Activated B cell treated with CpG ODN at 0.5 μM for 24 hours (primary cell): ENCODE results near the gene USP24. TPM values are rescaled to one million over a fixed set of nuclear protein-coding genes. Genes with fewer than 3 reads are reported as not detected.
A peak's percentile ranks its signal among the peaks of the same experiment; 100 is the strongest.

Source experiments
- ATAC-seq: fragments of 200-7000 bp; cut with Tn5 transposase; one replicate; pipeline ENCODE4 v1.10.0; 2021; ENCODE audit warnings: low read depth, mild to moderate bottlenecking, moderate library complexity
- CTCF ChIA-PET: fragments of 350-600 bp; sonication (Branson Sonifier 250); formaldehyde crosslinking; loops from one replicate; lab custom pipeline; 2021; ENCODE audit warnings: antibody characterized with exemption; lab: Charles Lee
- POLR2A ChIA-PET: fragments of 350-600 bp; sonication (Branson Sonifier 250); formaldehyde crosslinking; loops from one replicate; lab custom pipeline; 2021; ENCODE audit warnings: antibody characterized with exemption; lab: Charles Lee
- DNase-seq: peaks from one replicate; pipeline ENCODE4 v3.0.0; 2022
- H3K27ac Mint-ChIP-seq: one replicate; pipeline ENCODE4 v1.8.0; 2020; ENCODE audit warnings: mixed read lengths
- H3K27me3 Mint-ChIP-seq: one replicate; pipeline ENCODE4 v1.8.0; 2021; ENCODE audit warnings: mixed read lengths
- H3K36me3 Mint-ChIP-seq: one replicate; pipeline ENCODE4 v1.8.0; 2021; ENCODE audit warnings: low read depth, mixed read lengths
- H3K4me1 Mint-ChIP-seq: one replicate; pipeline ENCODE4 v1.8.0; 2021; ENCODE audit warnings: mixed read lengths
- H3K4me3 Mint-ChIP-seq: one replicate; pipeline ENCODE4 v1.8.0; 2020; ENCODE audit warnings: mild to moderate bottlenecking, mixed read lengths
- H3K9me3 Mint-ChIP-seq: one replicate; pipeline ENCODE4 v1.8.0; 2020; ENCODE audit warnings: mixed read lengths
- intact Hi-C: fragments of 100-400 bp; cut with micrococcal nuclease; formaldehyde crosslinking; loops from one replicate; pipeline ENCODE4 v1.15.1; 2024
- total RNA-seq: library from RNA; stranded (reverse); gene quantifications from 2 replicates; pipeline ENCODE4 v1.2.3, GENCODE V29; 2022
- TF ChIP-seq, protein P1 (sequence below): fragments of 200-600 bp; IDR thresholded peaks from one replicate; pipeline ENCODE4 v1.8.0; 2022; ENCODE audit warnings: antibody characterized with exemption, mild to moderate bottlenecking

USP24 gene
- total RNA-seq, 1 donor from 2014 or later, result 91.4 TPM

DNA sequence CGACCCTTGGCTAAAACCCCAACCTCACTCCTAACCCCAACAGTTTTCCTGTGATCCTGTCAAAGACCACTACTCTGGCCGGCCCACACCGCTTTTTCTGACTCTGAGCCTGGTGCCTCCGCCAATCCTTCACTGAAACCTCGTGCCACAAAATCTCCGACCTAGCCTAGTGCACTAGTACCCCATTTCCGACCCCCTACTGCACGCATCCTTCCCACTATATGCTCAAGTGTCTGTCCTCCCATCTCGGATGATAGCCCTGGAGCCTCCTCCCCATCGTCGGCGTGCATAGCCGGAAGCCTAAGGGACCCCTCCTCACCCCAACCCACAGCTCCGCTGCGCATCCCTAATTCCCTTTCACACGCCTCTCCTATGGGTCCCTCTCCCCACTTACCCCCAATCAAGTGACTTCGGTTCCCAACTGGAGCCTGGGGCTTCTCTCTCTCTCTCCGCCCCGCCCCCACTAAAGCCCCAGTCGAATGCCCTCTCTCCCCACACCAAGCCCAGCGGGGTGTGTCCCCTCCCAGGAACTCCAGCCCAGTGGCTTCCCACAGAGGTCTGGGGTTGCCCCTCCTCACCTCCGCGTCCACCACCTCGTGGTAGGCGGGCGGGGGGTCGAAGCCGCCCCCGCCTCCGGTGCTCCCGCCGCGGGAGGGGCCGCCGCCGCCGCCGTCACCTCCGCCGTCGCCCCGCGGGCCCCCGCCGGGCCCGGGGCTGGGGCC, 791 bp downstream of the USP24 start:
- TF ChIP-seq, protein P1, sequence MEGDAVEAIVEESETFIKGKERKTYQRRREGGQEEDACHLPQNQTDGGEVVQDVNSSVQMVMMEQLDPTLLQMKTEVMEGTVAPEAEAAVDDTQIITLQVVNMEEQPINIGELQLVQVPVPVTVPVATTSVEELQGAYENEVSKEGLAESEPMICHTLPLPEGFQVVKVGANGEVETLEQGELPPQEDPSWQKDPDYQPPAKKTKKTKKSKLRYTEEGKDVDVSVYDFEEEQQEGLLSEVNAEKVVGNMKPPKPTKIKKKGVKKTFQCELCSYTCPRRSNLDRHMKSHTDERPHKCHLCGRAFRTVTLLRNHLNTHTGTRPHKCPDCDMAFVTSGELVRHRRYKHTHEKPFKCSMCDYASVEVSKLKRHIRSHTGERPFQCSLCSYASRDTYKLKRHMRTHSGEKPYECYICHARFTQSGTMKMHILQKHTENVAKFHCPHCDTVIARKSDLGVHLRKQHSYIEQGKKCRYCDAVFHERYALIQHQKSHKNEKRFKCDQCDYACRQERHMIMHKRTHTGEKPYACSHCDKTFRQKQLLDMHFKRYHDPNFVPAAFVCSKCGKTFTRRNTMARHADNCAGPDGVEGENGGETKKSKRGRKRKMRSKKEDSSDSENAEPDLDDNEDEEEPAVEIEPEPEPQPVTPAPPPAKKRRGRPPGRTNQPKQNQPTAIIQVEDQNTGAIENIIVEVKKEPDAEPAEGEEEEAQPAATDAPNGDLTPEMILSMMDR, result no peak
- Mint-ChIP-seq H3K27me3 (no peaks in the 10 kb centered on the region), H3K4me3 (peak overlapping the region; percentile 92), H3K27ac (peak overlapping the region; percentile 97), H3K9me3 (no peaks in the 10 kb centered on the region), H3K36me3 (peaks cover 22% of the 10 kb centered on the region), H3K4me1 (peaks cover 76% of the 10 kb centered on the region)
- POLR2A ChIA-PET, result interaction anchor here (0.7 to 6.5 kb wide), 6 partner anchors 9 to 74 kb away, joined by 3 to 120 read pairs (median 4); no protein-coding TSS in a partner anchor
- CTCF ChIA-PET, result interaction anchor here (1.1 to 4.4 kb wide), 2 partner anchors 63 kb away, joined by 3 to 37 read pairs; no protein-coding TSS in a partner anchor
- peak; percentile 58 for DNase-seq
- intact Hi-C loops, result loop anchor here (2.0 to 10.0 kb wide), 3 partner anchors 47 to 1364 kb away; partner anchors contain the start of genes PARS2 and PLPP3
- peak; percentile 32 for ATAC-seq

DNA sequence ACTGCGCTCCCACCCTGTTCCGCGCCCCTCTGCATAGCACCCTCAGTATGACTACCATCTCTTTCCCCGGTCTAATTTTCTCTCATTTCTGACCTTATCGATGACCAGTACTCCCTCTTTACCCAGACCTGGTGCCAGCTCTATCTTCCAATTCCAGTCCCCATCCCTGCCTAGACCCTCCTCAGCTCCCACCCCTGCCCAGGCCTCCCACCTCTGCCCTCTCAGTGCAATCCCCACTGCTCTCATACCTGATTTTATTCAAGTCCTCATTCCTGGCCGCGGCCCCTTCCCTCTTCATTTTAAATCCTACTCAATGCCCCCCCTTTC, 1.3 kb downstream of the USP24 start:
- H3K27me3 Mint-ChIP-seq, result no peaks in the 10 kb centered on the region
- peaks cover 25% of the 10 kb centered on the region for H3K36me3 Mint-ChIP-seq
- TF ChIP-seq, protein P1, result no peak
- intact Hi-C loops, result loop anchor here (1.0 to 10.0 kb wide), 5 partner anchors 15 to 1365 kb away; partner anchors contain the start of genes PARS2 and PLPP3
- ChIA-PET CTCF (interaction anchor here (1.2 to 4.4 kb wide), 2 partner anchors 59 to 64 kb away, joined by 4 to 37 read pairs; no protein-coding TSS in a partner anchor), POLR2A (interaction anchor here (1.1 to 6.5 kb wide), 4 partner anchors 8 to 75 kb away, joined by 3 to 120 read pairs (median 15); no protein-coding TSS in a partner anchor)
- peaks cover 80% of the 10 kb centered on the region for H3K4me1 Mint-ChIP-seq
- H3K4me3 Mint-ChIP-seq, result peak overlapping the region; percentile 92
- ATAC-seq (no peak), DNase-seq (peak; percentile 24)
- H3K9me3 Mint-ChIP-seq, result no peaks in the 10 kb centered on the region
- peak overlapping the region; percentile 97 for H3K27ac Mint-ChIP-seq

DNA sequence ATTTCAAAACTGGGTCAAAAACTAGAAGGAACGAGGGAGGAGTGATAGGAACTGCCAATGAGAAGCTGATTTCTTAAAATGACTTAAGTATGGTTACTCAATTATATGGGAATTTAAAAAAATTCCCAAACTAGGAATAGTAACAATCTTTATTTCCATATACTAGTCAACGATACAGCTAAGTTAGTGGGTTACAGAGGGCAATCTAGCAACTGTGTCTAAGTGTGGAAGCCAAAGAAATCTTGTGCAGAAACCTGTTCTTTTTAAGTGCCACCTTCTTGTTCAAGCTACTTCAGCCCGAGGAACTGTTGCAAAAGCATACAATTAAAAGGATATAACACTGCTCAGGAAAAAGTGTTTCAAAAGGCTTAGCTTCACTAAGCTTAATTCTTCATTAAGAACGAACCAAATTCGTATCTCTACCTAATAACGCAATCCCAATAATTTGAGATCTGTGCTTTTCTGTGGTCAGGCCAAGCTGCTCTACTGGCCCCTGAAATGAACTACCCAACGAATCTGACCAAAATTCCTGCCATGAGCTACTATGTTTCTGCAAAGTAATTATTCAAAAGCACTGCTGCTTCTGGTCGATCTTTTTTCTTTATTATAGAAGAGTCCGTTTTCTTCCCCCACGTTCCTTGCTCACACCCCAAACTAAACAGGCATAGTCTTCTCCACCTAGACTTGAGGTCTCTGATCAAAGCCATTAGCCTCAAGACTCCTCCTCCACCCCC, 1.8 kb downstream of the USP24 start:
- intact Hi-C loops, result loop anchor here (1.0 to 10.0 kb wide), 4 partner anchors 15 to 449 kb away; partner anchors contain the start of gene PARS2
- POLR2A ChIA-PET, result interaction anchor here (0.7 to 6.5 kb wide), 7 partner anchors 8 to 76 kb away, joined by 3 to 120 read pairs (median 3); no protein-coding TSS in a partner anchor
- TF ChIP-seq, protein P1, result no peak
- Mint-ChIP-seq H3K4me3 (peak overlapping the region; percentile 92), H3K36me3 (peaks cover 25% of the 10 kb centered on the region), H3K9me3 (no peaks in the 10 kb centered on the region), H3K27ac (peak overlapping the region; percentile 97), H3K27me3 (no peaks in the 10 kb centered on the region), H3K4me1 (peaks cover 83% of the 10 kb centered on the region)
- ATAC-seq, result no peak
- CTCF ChIA-PET, result interaction anchor here (1.1 to 4.4 kb wide), 3 partner anchors 60 to 72 kb away, joined by 3 to 37 read pairs (median 4); no protein-coding TSS in a partner anchor
- no peak for DNase-seq

DNA sequence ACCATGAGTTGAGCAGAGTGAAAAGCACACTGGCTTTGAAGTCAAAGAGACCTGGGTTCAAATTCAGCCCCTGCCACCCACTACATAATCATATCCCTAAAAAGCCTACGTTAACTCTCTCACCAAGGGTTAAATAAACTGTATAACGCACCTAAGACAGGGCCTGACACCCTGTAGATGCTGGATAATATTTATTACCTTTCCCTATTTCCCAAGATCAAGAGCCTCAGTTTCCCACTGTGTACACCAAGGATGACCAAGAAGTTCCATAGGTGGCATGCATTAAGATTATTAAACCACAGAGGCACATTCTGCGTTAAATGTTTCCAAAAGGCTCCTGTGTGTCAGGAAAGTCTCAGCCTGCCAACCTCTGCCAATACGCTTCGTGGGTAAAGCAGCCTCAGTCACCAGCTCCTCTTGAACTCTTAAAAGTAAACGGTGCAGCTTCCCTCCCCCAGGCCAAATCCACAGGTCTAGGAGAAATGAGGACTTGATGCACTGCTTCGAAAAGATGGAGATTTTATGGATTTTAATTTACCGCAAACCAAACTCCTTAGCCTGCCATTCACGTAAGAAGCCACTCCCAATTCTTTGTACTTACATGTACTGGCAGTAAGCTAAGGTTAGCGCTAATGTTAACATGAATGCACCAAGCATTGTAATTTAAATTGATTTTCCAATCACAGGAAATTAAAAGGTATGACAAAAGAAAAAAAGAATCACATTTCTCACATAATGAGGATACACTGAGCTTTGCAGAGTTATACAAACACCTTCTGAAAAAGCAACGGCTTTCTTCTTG, 2.6 kb downstream of the USP24 start:
- H3K4me1 Mint-ChIP-seq, result peaks cover 83% of the 10 kb centered on the region
- H3K27me3 Mint-ChIP-seq, result no peaks in the 10 kb centered on the region
- no peaks in the 10 kb centered on the region for H3K9me3 Mint-ChIP-seq
- peaks cover 28% of the 10 kb centered on the region for H3K36me3 Mint-ChIP-seq
- TF ChIP-seq, protein P1, result no peak
- CTCF ChIA-PET, result interaction anchor here (0.9 to 4.4 kb wide), 4 partner anchors 61 to 125 kb away, joined by 3 to 37 read pairs (median 4); no protein-coding TSS in a partner anchor
- peak overlapping the region; percentile 97 for H3K27ac Mint-ChIP-seq
- no peak for DNase-seq
- peak overlapping the region; percentile 92 for H3K4me3 Mint-ChIP-seq
- POLR2A ChIA-PET, result interaction anchor here (0.7 to 6.5 kb wide), 6 partner anchors 9 to 76 kb away, joined by 3 to 120 read pairs (median 4); no protein-coding TSS in a partner anchor
- ATAC-seq, result no peak
- intact Hi-C loops, result loop anchor here (1.0 to 10.0 kb wide), 4 partner anchors 14 to 448 kb away; partner anchors contain the start of gene PARS2
